Renal cortical epithelial cell (primary cell): Measurements from ENCODE around the gene PAK4. TPM values are rescaled to one million over a fixed set of nuclear protein-coding genes. Genes with fewer than 3 reads are reported as not detected.

Experiments used
- DNase-seq: peaks from one replicate; pipeline ENCODE4 v3.0.0-alpha.2; 2011; ENCODE audit warnings: low read depth
- total RNA-seq: library from RNA; depleted of rRNA; stranded (reverse); fragments of >200 nt; gene quantifications from 2 replicates; pipeline ENCODE4 v1.2.3, GENCODE V29; 2014

The PAK4 gene
- total RNA-seq, 1 donor from 2014 or later = 17.7 TPM

- no peak for DNase-seq
Observed at GRCh38 chr19:39165857-39166256, 40.3 kb downstream of the PAK4 start.

- DNase-seq = no peak
Observed at GRCh38 chr19:39166571-39167391, 41.2 kb downstream of the PAK4 start.

GRCh38 chr19:39167461-39168257, 42.1 kb downstream of the PAK4 start:
- no peak for DNase-seq

GRCh38 chr19:39168258-39169142, 42.9 kb downstream of the PAK4 start:
- DNase-seq = no peak

GRCh38 chr19:39169143-39169810, 43.7 kb downstream of the PAK4 start:
- DNase-seq = no peak

GRCh38 chr19:39170386-39171231, 45.0 kb downstream of the PAK4 start:
- DNase-seq = no peak

- no peak for DNase-seq
Observed at GRCh38 chr19:39171479-39172465, 46.2 kb downstream of the PAK4 start.

GRCh38 chr19:39172700-39173501, 47.3 kb downstream of the PAK4 start:
- no peak for DNase-seq

- DNase-seq = no peak
Observed at GRCh38 chr19:39173502-39173991, 48.0 kb downstream of the PAK4 start.

- no peak for DNase-seq
Observed at GRCh38 chr19:39174142-39174541, 48.6 kb downstream of the PAK4 start.

GRCh38 chr19:39174558-39175544, 49.3 kb downstream of the PAK4 start:
- DNase-seq = no peak

- DNase-seq = no peak
Observed at GRCh38 chr19:39175564-39175963, 50.0 kb downstream of the PAK4 start.

- DNase-seq = no peak
Observed at GRCh38 chr19:39177110-39177699, 51.6 kb downstream of the PAK4 start.

- DNase-seq = no peak
Observed at GRCh38 chr19:39177736-39178135, 52.1 kb downstream of the PAK4 start.

GRCh38 chr19:39178296-39179006, 52.9 kb downstream of the PAK4 start:
- no peak for DNase-seq

GRCh38 chr19:39179754-39180153, 54.2 kb downstream of the PAK4 start:
- no peak for DNase-seq
